Spleen (tissue), 7 donors: ENCODE results near the gene JARID2.
A peak's percentile ranks its signal among the peaks of the same experiment; 100 is the strongest.

Experiments
- CTCF ChIP-seq, 11 experiments: fragments of 200-600 bp in 7 of 11; fragments of 450-650 bp in 4 of 11; sonication (generic) in 4 of 11; IDR thresholded peaks in 8 of 11; conservative IDR thresholded peaks in 3 of 11; 1 replicate in 7 of 11; 2 replicates in 4 of 11; pipeline versions ENCODE4 v1.4.0 to v1.8.0; 2016 to 2021; ENCODE audit warnings: antibody characterized with exemption in 11 of 11, inconsistent platforms in 4 of 11, mild to moderate bottlenecking in 1 of 11
- POLR2A ChIP-seq, 3 donors: fragments of 450-650 bp; IDR thresholded peaks; one replicate each; pipeline ENCODE4 v1.5.1; 2017; ENCODE audit warnings: antibody characterized with exemption in 3 of 3, mild to moderate bottlenecking in 1 of 3
- POLR2AphosphoS5 ChIP-seq, 3 donors: sonication (generic); formaldehyde crosslinking; IDR thresholded peaks; one replicate each; pipeline ENCODE4 v1.5.1; 2017; ENCODE audit warnings: antibody characterized with exemption in 3 of 3
- donor health status: DM: no; HTN: no; CAD: no; lungs with moderate emphysema.
- donor health status: DM: no; HTN: no; CAD: no.
- donor health status: DM: no; HTN: no; CAD: no.

DNA sequence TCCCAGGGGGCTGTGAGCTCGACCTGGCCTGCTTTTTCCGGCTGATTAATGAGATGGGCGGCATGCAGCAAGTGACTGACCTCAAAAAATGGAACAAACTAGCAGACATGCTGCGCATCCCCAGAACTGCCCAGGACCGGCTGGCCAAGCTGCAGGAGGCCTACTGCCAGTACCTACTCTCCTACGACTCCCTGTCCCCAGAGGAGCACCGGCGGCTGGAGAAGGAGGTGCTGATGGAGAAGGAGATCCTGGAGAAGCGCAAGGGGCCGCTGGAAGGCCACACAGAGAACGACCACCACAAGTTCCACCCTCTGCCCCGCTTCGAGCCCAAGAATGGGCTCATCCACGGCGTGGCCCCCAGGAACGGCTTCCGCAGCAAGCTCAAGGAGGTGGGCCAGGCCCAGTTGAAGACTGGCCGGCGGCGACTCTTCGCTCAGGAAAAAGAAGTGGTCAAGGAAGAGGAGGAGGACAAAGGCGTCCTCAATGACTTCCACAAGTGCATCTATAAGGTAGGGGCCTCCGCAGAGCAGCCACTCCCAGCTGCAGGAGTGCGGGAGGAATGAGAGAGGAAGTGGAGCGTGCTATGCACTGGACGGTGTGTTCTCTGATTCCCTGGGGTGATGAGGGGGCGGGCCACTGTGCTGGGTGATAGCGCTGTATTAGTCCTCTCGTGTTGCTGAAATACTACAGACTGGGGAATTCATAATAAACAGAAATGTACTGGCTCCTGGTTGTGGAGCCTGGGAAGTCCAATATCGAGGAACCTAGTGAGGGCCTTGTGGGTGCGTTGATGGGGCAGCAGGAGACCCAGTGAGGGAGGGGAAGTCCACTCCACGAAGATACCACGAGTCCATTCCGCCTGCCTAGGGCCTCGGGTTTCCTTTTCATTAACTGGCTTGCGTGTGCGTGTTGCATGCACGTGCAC, 255.3 kb downstream of the JARID2 start:
- TF ChIP-seq POLR2A (IDR thresholded peaks at IDR 0.05) (no peak), CTCF (IDR thresholded peaks at IDR 0.05 in 8 of 11, conservative IDR thresholded peaks at IDR 0.05 in 3 of 11) (no peak), POLR2AphosphoS5 (IDR thresholded peaks at IDR 0.05) (peak in 1 of 3 donors; percentile 39)
